Activated naive CD4-positive, alpha-beta T cell treated with anti-CD3 and anti-CD28 coated beads, Interleukin-2, amount 10 ng/mL, durations not matched to agents 7 days and 5 days (primary cell): Measurements from ENCODE around the gene DPF1.
"Not testable (repeated sequence)": the region's sequence is repeated elsewhere in the genome, so short reads cannot be mapped to it uniquely, and the experiment has no call there.

Experiments used
- CTCF ChIA-PET: fragments of 350-600 bp; sonication (Branson Sonifier 250); formaldehyde crosslinking; loops from one replicate; lab custom pipeline; 2021; ENCODE audit warnings: antibody characterized with exemption; lab: Charles Lee
- DNase-seq: peaks from one replicate; pipeline ENCODE4 v3.0.0-alpha.2; 2020
- H3K27ac Mint-ChIP-seq: one replicate; pipeline ENCODE4 v1.8.0; 2021; ENCODE audit warnings: mild to moderate bottlenecking, moderate library complexity, mixed read lengths
- H3K27me3 Mint-ChIP-seq: one replicate; pipeline ENCODE4 v1.8.0; 2021; ENCODE audit warnings: mild to moderate bottlenecking, mixed read lengths
- H3K36me3 Mint-ChIP-seq: one replicate; pipeline ENCODE4 v1.8.0; 2021; ENCODE audit warnings: mixed read lengths
- H3K4me1 Mint-ChIP-seq: one replicate; pipeline ENCODE4 v1.8.0; 2021; ENCODE audit warnings: mixed read lengths
- H3K4me3 Mint-ChIP-seq: one replicate; pipeline ENCODE4 v1.8.0; 2021; ENCODE audit warnings: mild to moderate bottlenecking, moderate library complexity, mixed read lengths
- H3K9me3 Mint-ChIP-seq: one replicate; pipeline ENCODE4 v1.8.0; 2021; ENCODE audit warnings: mixed read lengths

The DPF1 gene

DNA sequence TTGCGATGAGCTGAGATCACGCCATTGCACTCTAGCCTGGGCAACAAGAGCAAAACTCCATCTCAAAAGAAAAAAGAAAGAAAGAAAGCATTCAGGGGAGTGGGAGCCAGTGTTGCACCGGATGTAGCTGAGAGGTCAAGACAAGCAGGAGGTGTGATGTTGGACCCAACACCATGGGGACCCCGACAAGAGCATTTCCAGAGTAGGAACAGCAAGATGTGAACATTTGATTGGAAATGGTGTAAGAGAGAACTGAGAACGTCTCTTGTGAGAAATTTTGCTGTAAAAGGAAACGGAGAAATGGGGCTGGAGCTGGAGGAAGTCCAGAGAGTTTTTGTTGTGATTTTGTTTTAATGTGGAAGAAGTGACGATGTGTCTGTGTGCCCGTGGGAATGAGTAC is 15.8 kb upstream of the DPF1 start:
- Mint-ChIP-seq H3K27ac (no peak overlapping the region), H3K27me3 (peaks cover 37% of the 10 kb centered on the region), H3K4me1 (peaks cover 2% of the 10 kb centered on the region), H3K36me3 (no peaks in the 10 kb centered on the region), H3K4me3 (no peak overlapping the region), H3K9me3 (no peaks in the 10 kb centered on the region)
- no peak for DNase-seq
- CTCF ChIA-PET, result interaction anchor here (1.2 kb wide), 1 partner anchor 97 kb away, joined by 3 read pairs; no protein-coding TSS in a partner anchor

DNA sequence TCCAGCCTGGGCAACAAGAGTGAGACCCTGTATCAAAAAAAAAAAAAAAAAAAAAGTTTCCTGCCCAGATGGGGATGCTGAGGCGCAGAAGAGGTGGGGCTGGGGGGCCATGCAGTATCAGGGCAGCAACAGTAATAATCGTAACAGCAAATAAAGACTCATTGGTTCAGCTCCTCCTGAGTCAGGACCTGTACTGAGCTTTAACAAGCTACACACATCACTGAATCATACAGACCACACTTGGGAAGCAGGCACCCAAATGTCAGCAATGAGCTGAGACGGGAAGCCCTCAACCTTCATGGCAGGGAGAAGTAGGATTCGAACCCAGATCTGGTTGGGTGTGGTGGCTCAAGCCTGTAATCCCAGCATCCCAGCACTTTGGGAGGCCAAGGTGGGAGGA is 10.6 kb upstream of the DPF1 start:
- peaks cover 3% of the 10 kb centered on the region for H3K4me1 Mint-ChIP-seq
- no peaks in the 10 kb centered on the region for H3K36me3 Mint-ChIP-seq
- H3K27ac Mint-ChIP-seq, result no peak overlapping the region
- H3K27me3 Mint-ChIP-seq, result peaks cover 61% of the 10 kb centered on the region
- DNase-seq, result no peak
- H3K4me3 Mint-ChIP-seq, result no peak overlapping the region
- CTCF ChIA-PET, result interaction anchor here (0.9 to 2.6 kb wide), 12 partner anchors 9 to 334 kb away, joined by 3 to 15 read pairs (median 6); partner anchors contain the start of genes CATSPERG, FAM98C and GGN
- no peaks in the 10 kb centered on the region for H3K9me3 Mint-ChIP-seq

DNA sequence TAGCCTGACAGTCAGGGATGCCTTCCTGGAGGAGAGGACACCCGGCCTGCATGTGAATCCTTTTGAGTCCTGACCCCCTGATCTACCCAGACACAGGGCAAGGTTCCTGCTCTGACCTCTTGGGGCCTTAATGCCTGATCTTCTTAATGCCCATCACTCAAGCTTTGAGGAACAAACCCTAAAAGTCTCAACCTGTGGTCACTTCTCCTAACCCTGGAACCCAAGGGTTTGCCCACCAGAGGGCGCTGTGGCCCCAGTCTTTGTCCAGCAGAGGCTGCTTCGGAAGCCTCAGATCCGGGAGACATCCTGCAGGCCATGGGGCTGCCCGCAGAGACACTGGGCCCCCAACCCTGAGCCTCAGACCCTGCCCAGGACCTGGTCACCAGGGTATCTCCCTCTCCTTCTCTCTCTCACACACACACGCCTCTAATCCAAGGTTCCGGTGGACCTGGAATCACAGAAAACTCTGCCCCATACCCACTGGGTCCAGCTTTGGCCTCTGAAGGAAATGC is 9.8 kb upstream of the DPF1 start:
- Mint-ChIP-seq H3K27ac (no peak overlapping the region), H3K9me3 (no peaks in the 10 kb centered on the region), H3K4me1 (peaks cover 6% of the 10 kb centered on the region), H3K4me3 (no peak overlapping the region), H3K27me3 (peaks cover 64% of the 10 kb centered on the region), H3K36me3 (no peaks in the 10 kb centered on the region)
- peak; percentile 87 for DNase-seq
- CTCF ChIA-PET, result interaction anchor here (1.1 to 2.6 kb wide), 11 partner anchors 9 to 336 kb away, joined by 3 to 15 read pairs (median 6); partner anchors contain the start of genes CATSPERG, FAM98C and GGN

DNA sequence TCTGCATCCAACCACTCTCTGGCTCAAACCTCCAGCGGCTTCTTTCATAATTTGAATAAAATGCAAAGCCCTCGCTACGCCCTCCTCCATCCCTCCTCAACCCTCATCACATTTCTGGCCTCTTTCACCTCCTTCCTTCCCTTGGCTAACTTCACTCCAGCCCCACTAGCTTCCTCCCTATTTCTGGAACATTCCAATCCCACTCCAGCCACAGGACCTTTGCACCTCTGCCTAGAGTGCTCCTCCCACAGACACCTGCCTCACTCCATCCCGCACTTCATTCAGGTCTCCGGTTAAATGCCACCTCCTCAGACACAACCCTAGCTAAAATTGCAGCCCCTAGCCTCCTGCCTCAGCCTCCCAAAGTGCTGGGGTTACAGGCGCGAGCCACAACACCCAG is 7.9 kb upstream of the DPF1 start:
- Mint-ChIP-seq H3K4me3 (no peak overlapping the region), H3K27ac (no peak overlapping the region), H3K36me3 (no peaks in the 10 kb centered on the region), H3K27me3 (peaks cover 77% of the 10 kb centered on the region), H3K4me1 (peaks cover 17% of the 10 kb centered on the region), H3K9me3 (no peaks in the 10 kb centered on the region)
- CTCF ChIA-PET, result interaction anchor here (1.4 kb wide), 1 partner anchor 12 kb away, joined by 3 read pairs; no protein-coding TSS in a partner anchor
- DNase-seq, result no peak

DNA sequence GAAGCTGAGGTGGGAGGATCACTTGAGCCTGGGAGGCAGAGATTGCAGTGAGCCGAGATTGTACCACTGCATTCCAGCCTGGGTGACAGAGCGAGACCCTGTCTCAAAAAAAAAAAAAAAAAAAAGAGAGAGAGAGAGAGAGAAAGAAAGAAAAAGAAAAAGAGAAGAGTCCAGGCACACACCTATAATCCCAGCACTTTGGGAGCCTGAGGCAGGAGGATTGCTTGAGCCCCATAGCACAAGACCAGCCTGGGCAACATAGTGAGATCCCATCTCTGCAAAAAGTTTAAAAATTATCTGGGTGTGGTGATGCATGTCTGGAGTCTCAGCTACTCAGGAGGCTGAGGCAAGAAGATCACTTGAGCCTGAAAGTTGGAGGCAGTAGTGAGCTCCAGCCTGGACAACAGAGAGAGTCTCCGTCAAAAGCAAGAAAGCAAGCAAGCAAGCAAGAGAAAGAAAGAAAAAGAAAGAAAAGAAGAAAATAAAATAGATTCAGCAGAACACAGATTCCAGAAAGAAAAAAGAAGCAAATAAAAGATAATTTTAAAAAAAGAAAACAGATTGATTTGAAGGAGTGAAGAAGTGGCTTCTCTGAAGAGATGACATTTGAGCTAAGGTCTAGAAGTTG is 6.6 kb upstream of the DPF1 start:
- H3K9me3 Mint-ChIP-seq, H3K4me3 Mint-ChIP-seq, DNase-seq, H3K27ac Mint-ChIP-seq, H3K36me3 Mint-ChIP-seq: not testable (repeated sequence)
- CTCF ChIA-PET, result interaction anchor here (0.7 to 1.2 kb wide), 2 partner anchors 18 to 153 kb away, joined by 3 read pairs; no protein-coding TSS in a partner anchor
- peaks cover 17% of the 10 kb centered on the region for H3K4me1 Mint-ChIP-seq
- peaks cover 78% of the 10 kb centered on the region for H3K27me3 Mint-ChIP-seq

DNA sequence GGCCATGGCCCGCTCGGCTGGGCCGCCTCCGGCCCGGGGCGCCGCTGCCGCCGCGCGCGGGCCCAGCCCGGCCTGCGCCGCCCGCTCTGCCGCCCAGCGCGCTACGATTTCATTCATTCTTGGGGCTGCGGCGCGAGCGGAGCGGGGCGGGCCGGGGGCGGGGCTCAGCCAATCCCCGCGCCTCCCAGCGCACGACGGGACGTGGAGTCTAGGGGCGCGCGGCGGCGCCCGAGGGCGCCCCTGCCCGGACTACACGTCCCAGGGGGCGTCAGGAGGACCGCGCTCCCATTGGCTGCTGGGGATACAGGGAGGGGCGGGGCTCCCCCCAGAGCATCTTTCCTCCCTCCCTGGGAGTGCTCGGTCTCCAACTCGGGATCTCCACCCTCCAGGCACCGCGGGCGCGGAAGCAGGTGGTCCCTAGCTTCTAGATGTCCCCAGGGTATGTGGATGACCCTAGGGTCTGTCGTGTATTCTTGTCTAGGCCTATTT is 5.6 kb upstream of the DPF1 start:
- no peak overlapping the region for H3K27ac Mint-ChIP-seq
- peak; percentile 79 for DNase-seq
- H3K4me1 Mint-ChIP-seq, result peaks cover 19% of the 10 kb centered on the region
- no peaks in the 10 kb centered on the region for H3K36me3 Mint-ChIP-seq
- peaks cover 83% of the 10 kb centered on the region for H3K27me3 Mint-ChIP-seq
- CTCF ChIA-PET, result no interaction called here
- H3K4me3 Mint-ChIP-seq, result no peak overlapping the region
- H3K9me3 Mint-ChIP-seq, result no peaks in the 10 kb centered on the region

DNA sequence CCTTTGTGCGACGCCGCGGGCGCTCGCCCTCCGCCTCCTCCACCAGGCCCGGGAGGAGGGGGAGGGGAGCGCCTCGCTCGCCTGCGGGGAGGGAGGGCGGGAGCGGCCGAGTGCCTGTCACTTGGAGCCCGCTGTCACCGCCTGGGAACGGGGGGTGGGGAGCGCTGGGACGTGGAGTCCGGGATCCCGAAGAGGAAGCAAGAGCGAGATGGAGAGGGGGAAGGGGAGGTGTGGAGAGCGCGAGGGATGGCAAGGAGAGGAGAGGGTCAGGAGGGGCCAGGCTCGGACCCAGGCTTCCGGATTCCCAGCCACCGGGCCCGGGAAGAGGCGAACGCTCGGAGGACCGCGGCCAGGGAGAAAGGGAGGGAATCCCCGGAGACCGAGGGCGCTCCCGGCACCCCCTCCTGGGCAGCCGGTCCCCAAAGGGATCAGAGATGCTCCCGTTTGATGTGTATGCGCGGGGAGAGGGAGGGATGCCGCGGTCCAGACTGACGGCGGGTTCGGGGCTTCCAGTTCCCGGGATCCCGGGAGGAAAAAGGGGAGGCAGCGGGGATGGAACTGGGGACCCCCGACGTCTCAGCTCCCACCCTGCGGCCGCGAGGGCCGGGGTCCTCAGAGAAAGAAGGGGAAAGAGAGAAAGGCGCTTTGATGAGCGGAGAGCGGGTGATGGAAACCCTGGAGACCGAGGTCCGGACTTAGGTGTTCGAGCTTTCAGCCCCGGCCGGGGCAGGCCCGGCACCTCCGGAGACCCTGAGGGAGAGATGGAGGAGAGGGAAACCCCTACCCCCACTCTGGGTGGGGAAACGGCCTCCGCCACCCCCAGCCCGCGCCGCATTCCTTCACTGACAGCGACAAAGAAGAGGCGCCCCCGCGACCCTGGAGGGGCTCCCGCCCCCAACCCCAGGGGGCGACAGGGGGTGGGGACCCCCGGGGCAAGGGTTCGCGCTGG is 4.7 kb upstream of the DPF1 start:
- H3K36me3 Mint-ChIP-seq, result peaks cover 2% of the 10 kb centered on the region
- peaks cover 90% of the 10 kb centered on the region for H3K27me3 Mint-ChIP-seq
- no peak overlapping the region for H3K27ac Mint-ChIP-seq
- no peak for DNase-seq
- no peaks in the 10 kb centered on the region for H3K9me3 Mint-ChIP-seq
- H3K4me3 Mint-ChIP-seq, result peak overlapping the region; percentile 54
- H3K4me1 Mint-ChIP-seq, result peaks cover 23% of the 10 kb centered on the region
- CTCF ChIA-PET, result interaction anchor here (0.9 kb wide), 1 partner anchor 107 kb away, joined by 3 read pairs; the partner anchor contains the start of gene CATSPERG

DNA sequence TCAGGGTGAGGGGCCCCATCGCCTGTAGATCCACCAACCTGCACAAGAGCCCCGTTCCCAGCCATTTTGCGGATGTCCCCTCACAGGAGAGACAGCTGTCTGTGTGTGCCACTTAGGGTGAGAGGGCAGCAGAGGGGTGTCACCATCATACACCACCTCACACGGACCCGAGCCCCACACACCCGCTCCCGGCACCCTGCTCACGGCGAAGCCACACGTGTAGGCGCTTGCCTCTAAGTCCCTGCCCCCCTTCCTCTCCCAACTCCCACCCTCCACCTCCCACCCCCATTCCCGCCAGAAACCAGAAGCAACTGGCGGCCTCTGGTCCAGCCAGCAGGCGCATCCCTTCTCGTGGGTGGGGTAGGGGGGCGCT is 4.0 kb upstream of the DPF1 start:
- Mint-ChIP-seq H3K27me3 (peaks cover 93% of the 10 kb centered on the region), H3K36me3 (peaks cover 2% of the 10 kb centered on the region), H3K4me3 (no peak overlapping the region), H3K27ac (no peak overlapping the region), H3K9me3 (no peaks in the 10 kb centered on the region), H3K4me1 (peaks cover 31% of the 10 kb centered on the region)
- CTCF ChIA-PET, result interaction anchor here (1.5 kb wide), 1 partner anchor 325 kb away, joined by 7 read pairs; no protein-coding TSS in a partner anchor
- DNase-seq, result no peak

DNA sequence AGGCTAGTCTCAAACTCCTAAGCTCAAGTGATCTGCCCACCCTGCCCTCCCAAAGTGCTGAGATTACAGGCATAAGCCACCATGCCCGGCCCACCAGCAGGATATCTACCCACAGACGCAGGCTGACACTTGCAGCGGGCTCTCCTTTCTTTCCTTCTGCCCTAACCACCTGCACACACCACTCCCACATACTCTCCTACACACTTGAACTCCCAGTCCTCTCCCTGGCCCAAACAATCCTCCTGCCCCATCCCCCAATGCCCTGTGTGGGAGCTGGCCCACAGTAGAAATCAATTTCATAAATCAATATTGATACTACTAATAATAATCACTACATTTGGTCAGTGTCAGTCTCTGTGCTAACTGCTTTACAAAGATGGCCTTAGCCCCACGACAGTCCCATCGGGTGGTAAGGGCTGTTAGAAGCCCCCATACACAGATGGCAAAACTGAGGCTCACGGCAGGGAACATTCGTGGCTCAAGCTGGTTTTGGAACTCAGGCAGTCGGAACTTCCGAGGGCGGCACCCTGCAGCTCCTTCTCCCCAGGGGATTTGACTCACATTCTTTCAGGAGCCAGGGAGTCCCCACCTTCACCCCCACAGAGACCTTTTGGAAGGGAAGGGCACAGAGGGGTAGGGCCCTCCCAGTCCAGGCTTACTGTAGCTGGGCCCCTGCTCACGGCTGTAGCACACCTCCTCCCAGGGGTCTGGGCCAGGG is 3.4 kb upstream of the DPF1 start:
- Mint-ChIP-seq H3K9me3 (no peaks in the 10 kb centered on the region), H3K36me3 (peaks cover 2% of the 10 kb centered on the region), H3K4me1 (peaks cover 33% of the 10 kb centered on the region), H3K27ac (no peak overlapping the region), H3K27me3 (peaks cover 96% of the 10 kb centered on the region), H3K4me3 (no peak overlapping the region)
- DNase-seq, result no peak
- CTCF ChIA-PET, result interaction anchor here (0.7 to 1.5 kb wide), 3 partner anchors 85 to 325 kb away, joined by 3 to 7 read pairs (median 4); no protein-coding TSS in a partner anchor

DNA sequence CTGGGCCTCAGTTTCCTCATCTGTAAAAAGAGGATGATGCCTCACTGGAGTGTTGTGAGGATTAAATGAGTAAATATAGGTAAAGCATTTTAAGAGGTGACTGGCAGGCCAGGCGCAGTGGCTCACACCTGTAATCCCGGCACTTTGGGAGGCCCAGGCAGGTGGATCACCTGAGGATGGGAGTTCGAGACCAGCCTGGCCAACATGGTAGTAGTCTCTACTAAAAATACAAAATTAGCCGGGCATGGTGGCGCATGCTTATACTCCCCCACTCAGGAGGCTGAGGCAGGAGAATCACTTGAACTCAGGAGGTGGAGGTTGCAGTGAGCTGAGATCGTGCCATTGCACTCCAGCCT is 819 bp upstream of the DPF1 start:
- DNase-seq, H3K27ac Mint-ChIP-seq, H3K36me3 Mint-ChIP-seq, H3K9me3 Mint-ChIP-seq: not testable (repeated sequence)
- Mint-ChIP-seq H3K4me3 (peak overlapping the region; percentile 71), H3K27me3 (peaks cover 94% of the 10 kb centered on the region), H3K4me1 (peaks cover 31% of the 10 kb centered on the region)
- CTCF ChIA-PET, result interaction anchor here (0.6 to 1.9 kb wide), 7 partner anchors 9 to 409 kb away, joined by 4 to 24 read pairs (median 5); partner anchors contain the start of genes PSMD8, SIPA1L3 and WDR87

DNA sequence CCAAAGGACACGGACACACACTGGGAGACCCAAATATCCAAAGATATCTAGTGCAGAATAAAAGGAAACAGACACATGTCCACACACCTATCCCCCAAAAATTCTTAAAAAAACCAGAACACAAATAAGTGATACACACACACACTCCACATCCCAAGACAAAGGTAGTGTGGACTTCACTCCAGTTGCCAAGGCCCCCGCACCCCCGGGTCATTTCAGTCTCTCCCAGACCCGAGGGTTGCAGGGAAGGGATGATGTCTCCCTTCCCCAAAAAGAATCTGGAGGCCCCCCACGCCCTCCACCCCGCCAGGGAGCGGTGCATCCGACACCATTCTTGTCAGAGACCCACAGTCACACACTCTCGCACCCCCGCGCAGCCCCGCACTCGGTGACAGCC is 407 bp downstream of the DPF1 start:
- CTCF ChIA-PET, result no interaction called here
- H3K4me1 Mint-ChIP-seq, result peaks cover 26% of the 10 kb centered on the region
- no peak for DNase-seq
- peaks cover 2% of the 10 kb centered on the region for H3K36me3 Mint-ChIP-seq
- no peaks in the 10 kb centered on the region for H3K9me3 Mint-ChIP-seq
- peaks cover 96% of the 10 kb centered on the region for H3K27me3 Mint-ChIP-seq
- H3K27ac Mint-ChIP-seq, result no peak overlapping the region
- H3K4me3 Mint-ChIP-seq, result peak overlapping the region; percentile 11

DNA sequence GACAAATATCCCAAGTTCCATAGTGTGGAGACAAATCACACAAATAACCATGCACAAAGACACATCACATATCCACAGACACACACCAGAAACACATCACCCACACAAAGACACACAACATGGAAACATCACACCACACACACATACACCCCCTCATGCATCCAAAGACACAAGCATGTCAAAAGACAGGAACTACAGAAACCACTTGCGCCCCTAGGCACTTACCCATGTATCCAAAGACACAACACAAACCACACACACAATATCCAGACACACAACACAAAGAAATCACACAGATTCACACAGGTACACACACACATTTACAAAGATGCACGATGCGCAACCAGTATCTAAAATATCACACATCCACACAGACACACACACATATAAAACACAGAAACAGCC is 901 bp downstream of the DPF1 start:
- H3K4me1 Mint-ChIP-seq, result peaks cover 25% of the 10 kb centered on the region
- H3K36me3 Mint-ChIP-seq, result peaks cover 2% of the 10 kb centered on the region
- peak overlapping the region; percentile 11 for H3K4me3 Mint-ChIP-seq
- no peak overlapping the region for H3K27ac Mint-ChIP-seq
- CTCF ChIA-PET, result no interaction called here
- H3K9me3 Mint-ChIP-seq, result no peaks in the 10 kb centered on the region
- no peak for DNase-seq
- peaks cover 95% of the 10 kb centered on the region for H3K27me3 Mint-ChIP-seq
